Erythroblast (primary cell): Measurements from ENCODE around the gene CTXND1.

Source experiments
- GATA1 ChIP-seq: IDR thresholded peaks from 2 replicates; pipeline ENCODE4 v1.6.1; 2011; ENCODE audit warnings: low read depth, mild to moderate bottlenecking, control low read depth, low read length, moderate library complexity
- POLR2A ChIP-seq: IDR thresholded peaks from 2 replicates; pipeline ENCODE4 v1.6.1; 2011; ENCODE audit warnings: mild to moderate bottlenecking, low read length

DNA sequence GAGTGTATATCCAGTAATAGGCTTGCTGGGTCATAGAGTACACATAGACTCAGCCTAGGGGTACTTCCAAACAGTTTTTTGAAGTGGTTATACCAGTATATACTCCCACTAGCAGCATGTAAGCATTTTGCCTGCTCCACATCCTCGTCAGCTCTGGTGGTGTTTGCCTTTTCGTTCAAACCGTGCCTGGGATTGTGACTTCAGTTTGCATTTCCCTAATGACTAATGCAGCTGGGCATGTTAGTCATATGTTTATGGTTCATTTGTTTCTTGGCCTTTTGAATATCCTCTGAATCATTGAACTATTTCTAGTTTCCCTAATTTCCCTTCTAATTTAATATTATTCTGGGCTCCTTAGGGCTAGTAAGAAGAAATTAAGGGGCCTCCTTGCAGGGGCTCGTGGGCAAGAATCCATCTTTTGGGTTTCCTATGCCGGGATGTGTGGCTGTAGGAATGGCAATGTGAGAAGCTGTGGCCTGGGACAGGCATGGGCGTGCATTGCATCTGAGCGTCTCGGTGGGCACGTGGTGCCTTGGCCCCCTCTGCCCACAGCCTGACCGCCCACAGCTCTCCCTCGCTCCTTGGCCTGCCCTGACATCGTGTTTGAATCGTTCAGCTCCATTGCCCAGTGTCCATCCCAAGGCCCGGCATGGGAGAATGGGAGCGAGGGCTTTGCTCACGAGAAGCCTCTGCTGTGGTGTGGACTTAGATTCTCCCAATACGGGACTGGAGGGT lies 72.8 kb downstream of the CTXND1 start:
- no peak for TF ChIP-seq POLR2A
- TF ChIP-seq GATA1, result no peak
